Embryonic facial prominence (tissue), 1 donor: ENCODE results near the gene PTPRK.

Experiments
- DNase-seq: peaks from one replicate; pipeline ENCODE4 v3.0.0-alpha.2; 2016; ENCODE audit errors: extremely low spot score

PTPRK gene

GRCh38 chr6:128246472-128247260 lies 273.7 kb downstream of the PTPRK start:
- no peak for DNase-seq

- DNase-seq: no peak
Observed at GRCh38 chr6:128244751-128245405, 275.5 kb downstream of the PTPRK start.

GRCh38 chr6:128242765-128243403 lies 277.5 kb downstream of the PTPRK start:
- no peak for DNase-seq

GRCh38 chr6:128241216-128241615 lies 279.2 kb downstream of the PTPRK start:
- DNase-seq: no peak

GRCh38 chr6:128240024-128240428 lies 280.4 kb downstream of the PTPRK start:
- no peak for DNase-seq

GRCh38 chr6:128239146-128239545 lies 281.3 kb downstream of the PTPRK start:
- no peak for DNase-seq

- no peak for DNase-seq
Observed at GRCh38 chr6:128238225-128238624, 282.2 kb downstream of the PTPRK start.

GRCh38 chr6:128235556-128235955 lies 284.8 kb downstream of the PTPRK start:
- DNase-seq: no peak

- no peak for DNase-seq
Observed at GRCh38 chr6:128233531-128233930, 286.9 kb downstream of the PTPRK start.

GRCh38 chr6:128230267-128230989 lies 290.0 kb downstream of the PTPRK start:
- no peak for DNase-seq

GRCh38 chr6:128225612-128226011 lies 294.8 kb downstream of the PTPRK start:
- no peak for DNase-seq

GRCh38 chr6:128216917-128217316 lies 303.5 kb downstream of the PTPRK start:
- no peak for DNase-seq

- DNase-seq: no peak
Observed at GRCh38 chr6:128209771-128210170, 310.6 kb downstream of the PTPRK start.

GRCh38 chr6:128208851-128209580 lies 311.4 kb downstream of the PTPRK start:
- DNase-seq: no peak

- no peak for DNase-seq
Observed at GRCh38 chr6:128208078-128208477, 312.3 kb downstream of the PTPRK start.

GRCh38 chr6:128206610-128207426 lies 313.6 kb downstream of the PTPRK start:
- no peak for DNase-seq

GRCh38 chr6:128204616-128205015 lies 315.8 kb downstream of the PTPRK start:
- no peak for DNase-seq

GRCh38 chr6:128202169-128202765 lies 318.1 kb downstream of the PTPRK start:
- DNase-seq: no peak

GRCh38 chr6:128200789-128201188 lies 319.6 kb downstream of the PTPRK start:
- no peak for DNase-seq

- no peak for DNase-seq
Observed at GRCh38 chr6:128199461-128199860, 320.9 kb downstream of the PTPRK start.
